Mammary epithelial cell (primary cell): ENCODE data around the gene CNTN5.

Source experiments
- CTCF ChIP-seq, 2 donors: IDR thresholded peaks in 1 of 2; conservative IDR thresholded peaks in 1 of 2; 2 replicates each; pipeline ENCODE4 v1.5.1; 2011 to 2012; ENCODE audit warnings: inconsistent platforms in 2 of 2, low read length in 2 of 2, mild to moderate bottlenecking in 2 of 2, control low read depth in 1 of 2, low read depth in 1 of 2; ENCODE audit not compliant: insufficient read depth in 1 of 2; ENCODE audit errors: extremely low read depth in 1 of 2
- EZH2 ChIP-seq: IDR thresholded peaks from 2 replicates; pipeline ENCODE4 v1.6.1; 2012; ENCODE audit warnings: low read length, inconsistent platforms, borderline replicate concordance

- TF ChIP-seq EZH2 (no peak), CTCF (conservative IDR thresholded peaks at IDR 0.05 in 1 of 2, IDR thresholded peaks at IDR 0.05 in 1 of 2; ENCODE audit: extremely low read depth in 1 of 2, insufficient read depth in 1 of 2, low read depth in 1 of 2, low read length in 2 of 2) (no peak)
Measured at GRCh38 chr11:100232006-100232405, 1211.3 kb downstream of the CNTN5 start.
